HepG2 (cell line): ENCODE results near the gene SVIP. TPM values are rescaled to one million over a fixed set of nuclear protein-coding genes. Genes with fewer than 3 reads are reported as not detected.

Experiments used
- CC2D1A ChIP-seq: sonication (generic); formaldehyde crosslinking; IDR thresholded peaks from 2 replicates; pipeline ENCODE4 v1.8.1; 2023; ENCODE audit warnings: mild to moderate bottlenecking, missing genetic modification reagents
- CEBPB ChIP-seq: IDR thresholded peaks from 2 replicates; pipeline ENCODE4 v1.6.1; 2011; ENCODE audit warnings: low read depth, low read length, improper control_type of control experiment, borderline replicate concordance
- KLF6 ChIP-seq: IDR thresholded peaks from 2 replicates; pipeline ENCODE4 v1.8.0; 2016; ENCODE audit warnings: missing biosample characterization, missing genetic modification reagents
- MYC ChIP-seq: sonication (generic); formaldehyde crosslinking; IDR thresholded peaks from 2 replicates; pipeline ENCODE4 v1.9.0; 2021; ENCODE audit warnings: missing genetic modification reagents, borderline replicate concordance
- PPARG ChIP-seq: conservative IDR thresholded peaks from 2 replicates; pipeline ENCODE4 v1.6.1; 2016; ENCODE audit warnings: missing biosample characterization, missing genetic modification reagents
- PRPF4 ChIP-seq: fragments of 200-400 bp; formaldehyde crosslinking; IDR thresholded peaks from 2 replicates; pipeline ENCODE4 v1.6.1; 2016; ENCODE audit warnings: low read length, low read depth; ENCODE audit not compliant: poor library complexity, severe bottlenecking
- THYN1 ChIP-seq: sonication (generic); formaldehyde crosslinking; IDR thresholded peaks from 2 replicates; pipeline ENCODE4 v1.8.1; 2023; ENCODE audit warnings: low read depth, mild to moderate bottlenecking, moderate library complexity, missing genetic modification reagents, borderline replicate concordance
- TRIM24 ChIP-seq: sonication (generic); formaldehyde crosslinking; IDR thresholded peaks from 2 replicates; pipeline ENCODE4 v1.8.0; 2022; ENCODE audit warnings: mild to moderate bottlenecking, missing genetic modification reagents
- ZNF251 ChIP-seq: sonication (generic); formaldehyde crosslinking; IDR thresholded peaks from 2 replicates; pipeline ENCODE4 v1.9.0; 2021; ENCODE audit warnings: mild to moderate bottlenecking, missing genetic modification reagents
- ZNF510 ChIP-seq: sonication (generic); formaldehyde crosslinking; IDR thresholded peaks from 2 replicates; pipeline ENCODE4 v1.4.0; 2020; ENCODE audit warnings: low read depth, mild to moderate bottlenecking, missing genetic modification reagents
- ZNF713 ChIP-seq: sonication (generic); formaldehyde crosslinking; IDR thresholded peaks from 2 replicates; pipeline ENCODE4 v1.4.0; 2020; ENCODE audit warnings: mild to moderate bottlenecking, missing genetic modification reagents
- polyA plus RNA-seq, 8 experiments: library from polyadenylated mRNA; depleted of rRNA in 3 of 8; stranded (reverse) in 7 of 8; unstranded in 1 of 8; fragments of >200 nt; fragmentation: Illumina TruSeq in 4 of 8; extraction: Trizol in 4 of 8; gene quantifications; 2 replicates each; pipeline versions ENCODE4 v1.2.1 to v1.2.3, GENCODE V29; 2011 to 2016; ENCODE audit warnings: low read depth in 4 of 8, missing spikeins in 1 of 8, mixed read lengths in 1 of 8; ENCODE audit not compliant: insufficient read depth in 1 of 8
- total RNA-seq, 5 experiments: library from RNA; depleted of rRNA; stranded (reverse); fragments of >200 nt; fragmentation: Illumina TruSeq; extraction: Trizol; gene quantifications; 2 replicates each; pipeline ENCODE4 v1.2.3, GENCODE V29; 2016; ENCODE audit warnings: low read depth in 1 of 5
- TF ChIP-seq, protein P1 (sequence below): sonication (generic); formaldehyde crosslinking; IDR thresholded peaks from 2 replicates; pipeline ENCODE4 v1.9.0; 2021; ENCODE audit warnings: missing genetic modification reagents, borderline replicate concordance
- TF ChIP-seq, protein P2 (sequence below): sonication (generic); formaldehyde crosslinking; IDR thresholded peaks from 2 replicates; pipeline ENCODE4 v1.4.0; 2020; ENCODE audit warnings: missing genetic modification reagents
- TF ChIP-seq, protein P3 (sequence below): IDR thresholded peaks from 2 replicates; pipeline ENCODE4 v1.6.1; 2016; ENCODE audit warnings: mild to moderate bottlenecking, missing biosample characterization, missing genetic modification reagents
- TF ChIP-seq, protein P4 (sequence below): sonication (generic); formaldehyde crosslinking; IDR thresholded peaks from 2 replicates; pipeline ENCODE4 v1.9.0; 2021; ENCODE audit warnings: missing genetic modification reagents, borderline replicate concordance
- TF ChIP-seq, protein P5 (sequence below): sonication (generic); formaldehyde crosslinking; IDR thresholded peaks from 2 replicates; pipeline ENCODE4 v1.4.0; 2020; ENCODE audit warnings: missing genetic modification reagents, borderline replicate concordance
- TF ChIP-seq, protein P6 (sequence below): sonication (generic); formaldehyde crosslinking; IDR thresholded peaks from 2 replicates; pipeline ENCODE4 v1.5.1; 2020; ENCODE audit warnings: missing genetic modification reagents, mild to moderate bottlenecking, borderline replicate concordance

Gene SVIP
- total and polyA plus RNA-seq, 2 of the 13 experiments (the other 11 are each of a cell fraction or from before 2014, with no cell fraction given): 6.3 to 27.2 TPM

DNA sequence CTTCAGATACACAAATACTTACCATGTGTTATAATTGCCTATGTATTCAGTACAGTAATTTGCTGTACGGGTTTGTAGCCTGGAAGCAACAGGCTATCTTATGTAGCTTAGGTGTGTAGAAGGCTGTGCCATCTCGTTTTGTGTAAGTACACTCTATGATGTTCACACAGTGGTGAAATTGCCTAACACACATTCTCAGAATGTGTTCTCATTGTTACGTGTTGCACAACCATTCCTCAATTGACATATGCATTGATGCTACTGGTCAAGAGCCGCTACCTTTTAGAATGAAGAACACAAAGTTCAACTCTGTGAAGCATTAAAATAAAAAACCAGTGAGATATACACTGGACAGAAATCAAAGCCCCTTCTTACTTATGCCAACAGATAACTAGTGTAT is 26.7 kb downstream of the SVIP start (continued):
- TF ChIP-seq, protein P1, sequence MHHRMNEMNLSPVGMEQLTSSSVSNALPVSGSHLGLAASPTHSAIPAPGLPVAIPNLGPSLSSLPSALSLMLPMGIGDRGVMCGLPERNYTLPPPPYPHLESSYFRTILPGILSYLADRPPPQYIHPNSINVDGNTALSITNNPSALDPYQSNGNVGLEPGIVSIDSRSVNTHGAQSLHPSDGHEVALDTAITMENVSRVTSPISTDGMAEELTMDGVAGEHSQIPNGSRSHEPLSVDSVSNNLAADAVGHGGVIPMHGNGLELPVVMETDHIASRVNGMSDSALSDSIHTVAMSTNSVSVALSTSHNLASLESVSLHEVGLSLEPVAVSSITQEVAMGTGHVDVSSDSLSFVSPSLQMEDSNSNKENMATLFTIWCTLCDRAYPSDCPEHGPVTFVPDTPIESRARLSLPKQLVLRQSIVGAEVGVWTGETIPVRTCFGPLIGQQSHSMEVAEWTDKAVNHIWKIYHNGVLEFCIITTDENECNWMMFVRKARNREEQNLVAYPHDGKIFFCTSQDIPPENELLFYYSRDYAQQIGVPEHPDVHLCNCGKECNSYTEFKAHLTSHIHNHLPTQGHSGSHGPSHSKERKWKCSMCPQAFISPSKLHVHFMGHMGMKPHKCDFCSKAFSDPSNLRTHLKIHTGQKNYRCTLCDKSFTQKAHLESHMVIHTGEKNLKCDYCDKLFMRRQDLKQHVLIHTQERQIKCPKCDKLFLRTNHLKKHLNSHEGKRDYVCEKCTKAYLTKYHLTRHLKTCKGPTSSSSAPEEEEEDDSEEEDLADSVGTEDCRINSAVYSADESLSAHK (CRISPR knock-in tag): no peak
- no peak for TF ChIP-seq CC2D1A
- TF ChIP-seq TRIM24 (CRISPR knock-in tag): no peak
- TF ChIP-seq PRPF4: no peak
- TF ChIP-seq ZNF251 (CRISPR knock-in tag): no peak
- TF ChIP-seq CEBPB: peak; percentile 96
- TF ChIP-seq, protein P2, sequence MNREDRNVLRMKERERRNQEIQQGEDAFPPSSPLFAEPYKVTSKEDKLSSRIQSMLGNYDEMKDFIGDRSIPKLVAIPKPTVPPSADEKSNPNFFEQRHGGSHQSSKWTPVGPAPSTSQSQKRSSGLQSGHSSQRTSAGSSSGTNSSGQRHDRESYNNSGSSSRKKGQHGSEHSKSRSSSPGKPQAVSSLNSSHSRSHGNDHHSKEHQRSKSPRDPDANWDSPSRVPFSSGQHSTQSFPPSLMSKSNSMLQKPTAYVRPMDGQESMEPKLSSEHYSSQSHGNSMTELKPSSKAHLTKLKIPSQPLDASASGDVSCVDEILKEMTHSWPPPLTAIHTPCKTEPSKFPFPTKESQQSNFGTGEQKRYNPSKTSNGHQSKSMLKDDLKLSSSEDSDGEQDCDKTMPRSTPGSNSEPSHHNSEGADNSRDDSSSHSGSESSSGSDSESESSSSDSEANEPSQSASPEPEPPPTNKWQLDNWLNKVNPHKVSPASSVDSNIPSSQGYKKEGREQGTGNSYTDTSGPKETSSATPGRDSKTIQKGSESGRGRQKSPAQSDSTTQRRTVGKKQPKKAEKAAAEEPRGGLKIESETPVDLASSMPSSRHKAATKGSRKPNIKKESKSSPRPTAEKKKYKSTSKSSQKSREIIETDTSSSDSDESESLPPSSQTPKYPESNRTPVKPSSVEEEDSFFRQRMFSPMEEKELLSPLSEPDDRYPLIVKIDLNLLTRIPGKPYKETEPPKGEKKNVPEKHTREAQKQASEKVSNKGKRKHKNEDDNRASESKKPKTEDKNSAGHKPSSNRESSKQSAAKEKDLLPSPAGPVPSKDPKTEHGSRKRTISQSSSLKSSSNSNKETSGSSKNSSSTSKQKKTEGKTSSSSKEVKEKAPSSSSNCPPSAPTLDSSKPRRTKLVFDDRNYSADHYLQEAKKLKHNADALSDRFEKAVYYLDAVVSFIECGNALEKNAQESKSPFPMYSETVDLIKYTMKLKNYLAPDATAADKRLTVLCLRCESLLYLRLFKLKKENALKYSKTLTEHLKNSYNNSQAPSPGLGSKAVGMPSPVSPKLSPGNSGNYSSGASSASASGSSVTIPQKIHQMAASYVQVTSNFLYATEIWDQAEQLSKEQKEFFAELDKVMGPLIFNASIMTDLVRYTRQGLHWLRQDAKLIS: no peak
- TF ChIP-seq, protein P3, sequence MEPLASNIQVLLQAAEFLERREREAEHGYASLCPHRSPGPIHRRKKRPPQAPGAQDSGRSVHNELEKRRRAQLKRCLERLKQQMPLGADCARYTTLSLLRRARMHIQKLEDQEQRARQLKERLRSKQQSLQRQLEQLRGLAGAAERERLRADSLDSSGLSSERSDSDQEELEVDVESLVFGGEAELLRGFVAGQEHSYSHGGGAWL: no peak
- no peak for TF ChIP-seq ZNF713
- TF ChIP-seq MYC: no peak
- TF ChIP-seq, protein P4, sequence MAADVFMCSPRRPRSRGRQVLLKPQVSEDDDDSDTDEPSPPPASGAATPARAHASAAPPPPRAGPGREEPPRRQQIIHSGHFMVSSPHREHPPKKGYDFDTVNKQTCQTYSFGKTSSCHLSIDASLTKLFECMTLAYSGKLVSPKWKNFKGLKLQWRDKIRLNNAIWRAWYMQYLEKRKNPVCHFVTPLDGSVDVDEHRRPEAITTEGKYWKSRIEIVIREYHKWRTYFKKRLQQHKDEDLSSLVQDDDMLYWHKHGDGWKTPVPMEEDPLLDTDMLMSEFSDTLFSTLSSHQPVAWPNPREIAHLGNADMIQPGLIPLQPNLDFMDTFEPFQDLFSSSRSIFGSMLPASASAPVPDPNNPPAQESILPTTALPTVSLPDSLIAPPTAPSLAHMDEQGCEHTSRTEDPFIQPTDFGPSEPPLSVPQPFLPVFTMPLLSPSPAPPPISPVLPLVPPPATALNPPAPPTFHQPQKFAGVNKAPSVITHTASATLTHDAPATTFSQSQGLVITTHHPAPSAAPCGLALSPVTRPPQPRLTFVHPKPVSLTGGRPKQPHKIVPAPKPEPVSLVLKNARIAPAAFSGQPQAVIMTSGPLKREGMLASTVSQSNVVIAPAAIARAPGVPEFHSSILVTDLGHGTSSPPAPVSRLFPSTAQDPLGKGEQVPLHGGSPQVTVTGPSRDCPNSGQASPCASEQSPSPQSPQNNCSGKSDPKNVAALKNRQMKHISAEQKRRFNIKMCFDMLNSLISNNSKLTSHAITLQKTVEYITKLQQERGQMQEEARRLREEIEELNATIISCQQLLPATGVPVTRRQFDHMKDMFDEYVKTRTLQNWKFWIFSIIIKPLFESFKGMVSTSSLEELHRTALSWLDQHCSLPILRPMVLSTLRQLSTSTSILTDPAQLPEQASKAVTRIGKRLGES: no peak
- TF ChIP-seq ZNF510 (CRISPR knock-in tag): no peak
- TF ChIP-seq, protein P5, sequence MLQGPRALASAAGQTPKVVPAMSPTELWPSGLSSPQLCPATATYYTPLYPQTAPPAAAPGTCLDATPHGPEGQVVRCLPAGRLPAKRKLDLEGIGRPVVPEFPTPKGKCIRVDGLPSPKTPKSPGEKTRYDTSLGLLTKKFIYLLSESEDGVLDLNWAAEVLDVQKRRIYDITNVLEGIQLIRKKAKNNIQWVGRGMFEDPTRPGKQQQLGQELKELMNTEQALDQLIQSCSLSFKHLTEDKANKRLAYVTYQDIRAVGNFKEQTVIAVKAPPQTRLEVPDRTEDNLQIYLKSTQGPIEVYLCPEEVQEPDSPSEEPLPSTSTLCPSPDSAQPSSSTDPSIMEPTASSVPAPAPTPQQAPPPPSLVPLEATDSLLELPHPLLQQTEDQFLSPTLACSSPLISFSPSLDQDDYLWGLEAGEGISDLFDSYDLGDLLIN (CRISPR knock-in tag): no peak
- TF ChIP-seq THYN1 (CRISPR knock-in tag): no peak
- TF ChIP-seq KLF6: no peak
- TF ChIP-seq PPARG: no peak
- TF ChIP-seq, protein P6, sequence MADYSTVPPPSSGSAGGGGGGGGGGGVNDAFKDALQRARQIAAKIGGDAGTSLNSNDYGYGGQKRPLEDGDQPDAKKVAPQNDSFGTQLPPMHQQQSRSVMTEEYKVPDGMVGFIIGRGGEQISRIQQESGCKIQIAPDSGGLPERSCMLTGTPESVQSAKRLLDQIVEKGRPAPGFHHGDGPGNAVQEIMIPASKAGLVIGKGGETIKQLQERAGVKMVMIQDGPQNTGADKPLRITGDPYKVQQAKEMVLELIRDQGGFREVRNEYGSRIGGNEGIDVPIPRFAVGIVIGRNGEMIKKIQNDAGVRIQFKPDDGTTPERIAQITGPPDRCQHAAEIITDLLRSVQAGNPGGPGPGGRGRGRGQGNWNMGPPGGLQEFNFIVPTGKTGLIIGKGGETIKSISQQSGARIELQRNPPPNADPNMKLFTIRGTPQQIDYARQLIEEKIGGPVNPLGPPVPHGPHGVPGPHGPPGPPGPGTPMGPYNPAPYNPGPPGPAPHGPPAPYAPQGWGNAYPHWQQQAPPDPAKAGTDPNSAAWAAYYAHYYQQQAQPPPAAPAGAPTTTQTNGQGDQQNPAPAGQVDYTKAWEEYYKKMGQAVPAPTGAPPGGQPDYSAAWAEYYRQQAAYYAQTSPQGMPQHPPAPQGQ (CRISPR knock-in tag): no peak
